ENCODE results near the gene TMX2.
"Not testable (repeated sequence)": the region's sequence is repeated elsewhere in the genome, so short reads cannot be mapped to it uniquely, and the experiment has no call there.

TMX2 gene

GRCh38 chr11:57713835-57714234, 1.4 kb downstream of the TMX2 start:
- Histone ChIP-seq H3K27me3 (ENCODE audit: control insufficient read depth in 3 of 3, insufficient read depth in 3 of 3, low read depth in 1 of 3, low read length in 3 of 3) (no peaks in the 10 kb centered on the region), H2BK5ac (ENCODE audit: low read length) (no peak overlapping the region), H4K91ac (ENCODE audit: low read depth, low read length, poor library complexity) (no peak overlapping the region), H3K79me1 (ENCODE audit: low read depth, low read length) (peaks cover 12% of the 10 kb centered on the region), H3K9ac (ENCODE audit: low read depth, low read length, poor library complexity) (no peak overlapping the region), H2BK120ac (ENCODE audit: low read depth, low read length) (no peak overlapping the region), H3K27ac (replicated peaks; ENCODE audit: low read length) (no peak overlapping the region), H3K14ac (ENCODE audit: low read length) (no peak overlapping the region), H4K8ac (ENCODE audit: low read depth, low read length) (no peak overlapping the region), H3K36me3 (replicated peaks in 1 of 2; ENCODE audit: control insufficient read depth in 2 of 2, insufficient read depth in 2 of 2, low read length in 2 of 2) (peaks cover 4 to 20% of the 10 kb centered on the region in 2 donors), H3K4me2 (ENCODE audit: insufficient read depth, low read length, poor library complexity, severe bottlenecking) (no peak overlapping the region), H2AFZ (ENCODE audit: low read length) (no peak overlapping the region), H2BK12ac (ENCODE audit: low read length) (no peak overlapping the region), H3K18ac (ENCODE audit: low read length) (no peak overlapping the region), H2BK15ac (ENCODE audit: low read length) (no peak overlapping the region), H3K4ac (ENCODE audit: low read length) (no peak overlapping the region), H3K9me3 (replicated peaks in 1 of 2; ENCODE audit: control insufficient read depth in 2 of 2, insufficient read depth in 1 of 2, low read depth in 1 of 2, low read length in 2 of 2) (peaks cover 0 to 6% of the 10 kb centered on the region in 2 donors), H2AK5ac (ENCODE audit: low read depth, low read length) (no peak overlapping the region), H3K4me1 (ENCODE audit: control insufficient read depth in 2 of 2, insufficient read depth in 1 of 2, low read depth in 1 of 2, low read length in 2 of 2) (peaks cover 6 to 12% of the 10 kb centered on the region in 2 donors), H3K23ac (ENCODE audit: low read depth, low read length, poor library complexity) (no peak overlapping the region), H3K4me3 (ENCODE audit: low read length in 2 of 2) (peak overlapping the region in 1 of 2 donors; percentile 97)
- no CpG with 5 or more reads among the region's 2 CpGs for WGBS, 2 donors (ENCODE audit: extremely low coverage in 2 of 2, insufficient read length in 2 of 2, insufficient replicate concordance in 1 of 2)
- DNase-seq (ENCODE audit: low spot score): no peak

DNA sequence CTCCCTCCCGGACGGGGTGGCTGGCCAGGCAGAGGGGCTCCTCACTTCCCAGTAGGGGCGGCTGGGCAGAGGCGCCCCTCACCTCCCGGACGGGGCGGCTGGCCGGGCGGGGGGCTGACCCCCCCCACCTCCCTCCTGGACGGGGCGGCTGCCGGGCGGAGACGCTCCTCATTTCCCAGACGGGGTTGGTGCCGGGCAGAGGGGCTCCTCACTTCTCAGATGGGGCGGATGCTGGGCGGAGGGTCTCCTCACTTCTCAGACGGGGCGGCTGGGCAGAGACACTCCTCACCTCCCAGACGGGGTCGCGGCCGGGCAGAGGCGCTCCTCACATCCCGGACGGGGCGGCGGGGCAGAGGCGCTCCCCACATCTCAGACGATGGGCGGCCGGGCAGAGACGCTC, 4.3 kb downstream of the TMX2 start:
- not testable (repeated sequence) for H3K4ac ChIP-seq (ENCODE audit: low read length); H3K9ac ChIP-seq (ENCODE audit: low read depth, low read length, poor library complexity); H3K18ac ChIP-seq (ENCODE audit: low read length); H4K8ac ChIP-seq (ENCODE audit: low read depth, low read length); DNase-seq (ENCODE audit: low spot score); H4K91ac ChIP-seq (ENCODE audit: low read depth, low read length, poor library complexity); H3K4me1 ChIP-seq (ENCODE audit: control insufficient read depth in 2 of 2, insufficient read depth in 1 of 2, low read depth in 1 of 2, low read length in 2 of 2); H3K27ac ChIP-seq (replicated peaks; ENCODE audit: low read length); H3K4me2 ChIP-seq (ENCODE audit: insufficient read depth, low read length, poor library complexity, severe bottlenecking); H2BK15ac ChIP-seq (ENCODE audit: low read length); H2BK5ac ChIP-seq (ENCODE audit: low read length); H2AK5ac ChIP-seq (ENCODE audit: low read depth, low read length); H3K14ac ChIP-seq (ENCODE audit: low read length); H3K4me3 ChIP-seq (ENCODE audit: low read length in 2 of 2); H2BK120ac ChIP-seq (ENCODE audit: low read depth, low read length); H3K79me1 ChIP-seq (ENCODE audit: low read depth, low read length); H2BK12ac ChIP-seq (ENCODE audit: low read length); H3K27me3 ChIP-seq (ENCODE audit: control insufficient read depth in 3 of 3, insufficient read depth in 3 of 3, low read depth in 1 of 3, low read length in 3 of 3); H3K9me3 ChIP-seq (replicated peaks in 1 of 2; ENCODE audit: control insufficient read depth in 2 of 2, insufficient read depth in 1 of 2, low read depth in 1 of 2, low read length in 2 of 2); H2AFZ ChIP-seq (ENCODE audit: low read length); H3K23ac ChIP-seq (ENCODE audit: low read depth, low read length, poor library complexity)
- WGBS, 2 donors (ENCODE audit: extremely low coverage in 2 of 2, insufficient read length in 2 of 2, insufficient replicate concordance in 1 of 2): no CpG with 5 or more reads among the region's 34 CpGs
- H3K36me3 ChIP-seq (replicated peaks in 1 of 2; ENCODE audit: control insufficient read depth in 2 of 2, insufficient read depth in 2 of 2, low read length in 2 of 2): peaks cover 7 to 38% of the 10 kb centered on the region in 2 donors

DNA sequence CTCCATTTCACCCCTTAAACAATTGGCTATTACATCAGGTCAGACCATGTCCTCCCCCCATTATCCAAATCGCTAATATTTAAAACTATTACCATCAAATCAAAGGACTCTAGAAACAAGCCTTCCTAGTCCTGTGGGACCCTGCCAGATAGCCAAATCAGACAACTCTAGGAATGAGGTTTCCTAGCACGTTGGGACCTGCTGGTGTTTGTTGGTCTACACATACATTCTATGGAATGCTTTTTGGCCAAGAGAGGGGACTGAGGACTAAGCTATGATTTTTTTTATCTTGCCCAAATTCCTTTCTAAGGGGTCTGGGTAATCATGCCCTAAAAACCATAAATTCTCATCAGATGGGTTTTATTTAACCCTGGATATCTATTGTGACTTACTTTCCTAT, 14.8 kb downstream of the TMX2 start:
- no peak overlapping the region for H2AK5ac ChIP-seq (ENCODE audit: low read depth, low read length)
- H3K18ac ChIP-seq (ENCODE audit: low read length): no peak overlapping the region
- no peak overlapping the region for H4K8ac ChIP-seq (ENCODE audit: low read depth, low read length)
- WGBS, 2 donors (ENCODE audit: extremely low coverage in 2 of 2, insufficient read length in 2 of 2, insufficient replicate concordance in 1 of 2): no CpG with 5 or more reads among the region's 2 CpGs
- no peak overlapping the region for H4K91ac ChIP-seq (ENCODE audit: low read depth, low read length, poor library complexity)
- no peak overlapping the region for H2BK120ac ChIP-seq (ENCODE audit: low read depth, low read length)
- H3K79me1 ChIP-seq (ENCODE audit: low read depth, low read length): no peaks in the 10 kb centered on the region
- no peaks in the 10 kb centered on the region for H3K9me3 ChIP-seq (replicated peaks in 1 of 2; ENCODE audit: control insufficient read depth in 2 of 2, insufficient read depth in 1 of 2, low read depth in 1 of 2, low read length in 2 of 2)
- no peak overlapping the region for H2BK12ac ChIP-seq (ENCODE audit: low read length)
- H3K36me3 ChIP-seq (replicated peaks in 1 of 2; ENCODE audit: control insufficient read depth in 2 of 2, insufficient read depth in 2 of 2, low read length in 2 of 2): peaks cover 2 to 38% of the 10 kb centered on the region in 2 donors
- no peak overlapping the region for H2AFZ ChIP-seq (ENCODE audit: low read length)
- no peak overlapping the region for H2BK15ac ChIP-seq (ENCODE audit: low read length)
- H3K4me2 ChIP-seq (ENCODE audit: insufficient read depth, low read length, poor library complexity, severe bottlenecking): no peak overlapping the region
- no peak overlapping the region for H3K23ac ChIP-seq (ENCODE audit: low read depth, low read length, poor library complexity)
- DNase-seq (ENCODE audit: low spot score): no peak
- no peaks in the 10 kb centered on the region for H3K27me3 ChIP-seq (ENCODE audit: control insufficient read depth in 3 of 3, insufficient read depth in 3 of 3, low read depth in 1 of 3, low read length in 3 of 3)
- no peak overlapping the region for H3K4me3 ChIP-seq (ENCODE audit: low read length in 2 of 2)
- H3K4ac ChIP-seq (ENCODE audit: low read length): no peak overlapping the region
- no peak overlapping the region for H3K14ac ChIP-seq (ENCODE audit: low read length)
- H2BK5ac ChIP-seq (ENCODE audit: low read length): no peak overlapping the region
- no peaks in the 10 kb centered on the region for H3K4me1 ChIP-seq (ENCODE audit: control insufficient read depth in 2 of 2, insufficient read depth in 1 of 2, low read depth in 1 of 2, low read length in 2 of 2)
- H3K27ac ChIP-seq (replicated peaks; ENCODE audit: low read length): no peak overlapping the region
- no peak overlapping the region for H3K9ac ChIP-seq (ENCODE audit: low read depth, low read length, poor library complexity)

DNA sequence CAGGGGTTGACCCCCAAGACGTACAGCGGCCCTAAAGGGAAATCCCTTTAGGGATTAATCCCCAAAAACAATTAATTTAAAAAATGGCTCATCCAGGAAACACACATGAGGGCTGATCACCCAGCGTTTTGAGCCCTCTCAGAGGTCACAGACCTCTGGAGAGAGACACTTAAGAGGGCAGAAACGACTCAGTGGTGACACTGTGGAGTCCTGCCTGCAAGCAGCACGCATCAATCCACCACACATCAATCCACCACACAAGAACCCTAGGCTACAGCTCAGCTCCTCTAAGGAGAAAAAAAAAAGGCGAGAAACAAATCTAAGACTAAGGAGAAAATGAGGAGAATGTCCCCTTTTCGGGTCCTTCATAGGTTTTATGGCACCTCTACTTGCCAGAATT, 16.4 kb downstream of the TMX2 start:
- WGBS, 2 donors (ENCODE audit: extremely low coverage in 2 of 2, insufficient read length in 2 of 2, insufficient replicate concordance in 1 of 2): no CpG with 5 or more reads among the region's 7 CpGs
- H2AK5ac ChIP-seq (ENCODE audit: low read depth, low read length): no peak overlapping the region

More for the DNA sequence above, 16.4 kb downstream of the TMX2 start:
- no peaks in the 10 kb centered on the region for H3K79me1 ChIP-seq (ENCODE audit: low read depth, low read length)
- H3K4ac ChIP-seq (ENCODE audit: low read length): no peak overlapping the region
- H2BK5ac ChIP-seq (ENCODE audit: low read length): no peak overlapping the region
- H3K9me3 ChIP-seq (replicated peaks in 1 of 2; ENCODE audit: control insufficient read depth in 2 of 2, insufficient read depth in 1 of 2, low read depth in 1 of 2, low read length in 2 of 2): no peaks in the 10 kb centered on the region
- H3K23ac ChIP-seq (ENCODE audit: low read depth, low read length, poor library complexity): no peak overlapping the region
- H3K4me1 ChIP-seq (ENCODE audit: control insufficient read depth in 2 of 2, insufficient read depth in 1 of 2, low read depth in 1 of 2, low read length in 2 of 2): no peaks in the 10 kb centered on the region
- H3K18ac ChIP-seq (ENCODE audit: low read length): no peak overlapping the region
- no peak overlapping the region for H4K8ac ChIP-seq (ENCODE audit: low read depth, low read length)
- no peak overlapping the region for H2BK15ac ChIP-seq (ENCODE audit: low read length)
- H3K36me3 ChIP-seq (replicated peaks in 1 of 2; ENCODE audit: control insufficient read depth in 2 of 2, insufficient read depth in 2 of 2, low read length in 2 of 2): peaks cover 3 to 34% of the 10 kb centered on the region in 2 donors
- no peak overlapping the region for H4K91ac ChIP-seq (ENCODE audit: low read depth, low read length, poor library complexity)
- H2BK120ac ChIP-seq (ENCODE audit: low read depth, low read length): no peak overlapping the region
- no peak overlapping the region for H3K4me2 ChIP-seq (ENCODE audit: insufficient read depth, low read length, poor library complexity, severe bottlenecking)
- no peak overlapping the region for H3K14ac ChIP-seq (ENCODE audit: low read length)
- H2BK12ac ChIP-seq (ENCODE audit: low read length): no peak overlapping the region
- no peak overlapping the region for H3K4me3 ChIP-seq (ENCODE audit: low read length in 2 of 2)
- H3K27me3 ChIP-seq (ENCODE audit: control insufficient read depth in 3 of 3, insufficient read depth in 3 of 3, low read depth in 1 of 3, low read length in 3 of 3): no peaks in the 10 kb centered on the region
- no peak for DNase-seq (ENCODE audit: low spot score)
- H3K27ac ChIP-seq (replicated peaks; ENCODE audit: low read length): no peak overlapping the region
- H3K9ac ChIP-seq (ENCODE audit: low read depth, low read length, poor library complexity): no peak overlapping the region
- no peak overlapping the region for H2AFZ ChIP-seq (ENCODE audit: low read length)

All from neuronal stem cell (in vitro differentiated cells).